Nephron (organoid): ENCODE data around the gene RBFA.

Experiments used
- H3K27ac Mint-ChIP-seq, 3 experiments: 2 replicates each; pipeline ENCODE4 v1.8.0; 2020; ENCODE audit warnings: mixed read lengths in 3 of 3, mild to moderate bottlenecking in 2 of 3, moderate library complexity in 1 of 3
- H3K27me3 Mint-ChIP-seq: 2 replicates; pipeline ENCODE4 v1.8.0; 2021; ENCODE audit warnings: low read depth, mild to moderate bottlenecking, moderate library complexity, mixed read lengths
- H3K36me3 Mint-ChIP-seq: 2 replicates; pipeline ENCODE4 v1.8.0; 2020; ENCODE audit warnings: low read depth, mixed read lengths
- H3K4me1 Mint-ChIP-seq: 2 replicates; pipeline ENCODE4 v1.8.0; 2020; ENCODE audit warnings: mixed read lengths
- H3K4me3 Mint-ChIP-seq, 3 experiments: 2 replicates each; pipeline ENCODE4 v1.8.0; 2020; ENCODE audit warnings: mild to moderate bottlenecking in 3 of 3, mixed read lengths in 3 of 3, moderate library complexity in 2 of 3
- H3K9me3 Mint-ChIP-seq: 2 replicates; pipeline ENCODE4 v1.8.0; 2020; ENCODE audit warnings: mixed read lengths
- CTCF ChIP-seq, 3 experiments: fragments of 200-600 bp; sonication (generic); IDR thresholded peaks; one replicate each; pipeline ENCODE4 v1.5.0; 2021; ENCODE audit warnings: antibody characterized with exemption in 3 of 3; ENCODE audit not compliant: unreplicated experiment in 3 of 3

RBFA gene

GRCh38 chr18:80068571-80069272 lies 34.5 kb downstream of the RBFA start:
- Mint-ChIP-seq H3K4me1 (no peaks in the 10 kb centered on the region), H3K9me3 (peaks cover 4% of the 10 kb centered on the region), H3K27me3 (no peaks in the 10 kb centered on the region), H3K36me3 (peaks cover 19% of the 10 kb centered on the region), H3K27ac (no peak overlapping the region), H3K4me3 (no peak overlapping the region)
- TF ChIP-seq CTCF (IDR thresholded peaks at IDR 0.05; ENCODE audit: unreplicated experiment in 3 of 3): no peak

GRCh38 chr18:80070825-80071224 lies 36.6 kb downstream of the RBFA start:
- Mint-ChIP-seq H3K4me1 (no peaks in the 10 kb centered on the region), H3K4me3 (no peak overlapping the region), H3K9me3 (peaks cover 9% of the 10 kb centered on the region), H3K27me3 (no peaks in the 10 kb centered on the region), H3K36me3 (peaks cover 21% of the 10 kb centered on the region), H3K27ac (no peak overlapping the region)
- no peak for TF ChIP-seq CTCF (IDR thresholded peaks at IDR 0.05; ENCODE audit: unreplicated experiment in 3 of 3)

GRCh38 chr18:80074183-80074582 lies 39.9 kb downstream of the RBFA start:
- H3K27me3 Mint-ChIP-seq: no peaks in the 10 kb centered on the region
- no peak overlapping the region for H3K27ac Mint-ChIP-seq
- peaks cover 36% of the 10 kb centered on the region for H3K36me3 Mint-ChIP-seq
- H3K4me3 Mint-ChIP-seq: no peak overlapping the region
- TF ChIP-seq CTCF (IDR thresholded peaks at IDR 0.05; ENCODE audit: unreplicated experiment in 3 of 3): no peak
- H3K9me3 Mint-ChIP-seq: peaks cover 18% of the 10 kb centered on the region
- H3K4me1 Mint-ChIP-seq: no peaks in the 10 kb centered on the region

- Mint-ChIP-seq H3K4me3 (no peak overlapping the region), H3K27me3 (no peaks in the 10 kb centered on the region), H3K36me3 (peaks cover 35% of the 10 kb centered on the region), H3K9me3 (peaks cover 18% of the 10 kb centered on the region), H3K4me1 (no peaks in the 10 kb centered on the region), H3K27ac (no peak overlapping the region)
- no peak for TF ChIP-seq CTCF (IDR thresholded peaks at IDR 0.05; ENCODE audit: unreplicated experiment in 3 of 3)
Measured at GRCh38 chr18:80074697-80075096, 40.5 kb downstream of the RBFA start.

GRCh38 chr18:80075940-80076339 lies 41.7 kb downstream of the RBFA start:
- Mint-ChIP-seq H3K9me3 (peaks cover 14% of the 10 kb centered on the region), H3K4me3 (no peak overlapping the region), H3K27ac (no peak overlapping the region), H3K27me3 (no peaks in the 10 kb centered on the region), H3K4me1 (no peaks in the 10 kb centered on the region), H3K36me3 (peaks cover 25% of the 10 kb centered on the region)
- no peak for TF ChIP-seq CTCF (IDR thresholded peaks at IDR 0.05; ENCODE audit: unreplicated experiment in 3 of 3)

- Mint-ChIP-seq H3K4me3 (no peak overlapping the region), H3K36me3 (peaks cover 25% of the 10 kb centered on the region), H3K27me3 (no peaks in the 10 kb centered on the region), H3K27ac (no peak overlapping the region), H3K4me1 (no peaks in the 10 kb centered on the region), H3K9me3 (peaks cover 14% of the 10 kb centered on the region)
- TF ChIP-seq CTCF (IDR thresholded peaks at IDR 0.05; ENCODE audit: unreplicated experiment in 3 of 3): no peak
Measured at GRCh38 chr18:80076379-80076778, 42.1 kb downstream of the RBFA start.
